HuH-7 (cell line): ENCODE measurements around the gene DDI1.

ENCODE experiments used
- DNase-seq: peaks from one replicate; pipeline ENCODE4 v3.0.0; 2011; ENCODE audit warnings: low spot score

The DDI1 gene

DNA sequence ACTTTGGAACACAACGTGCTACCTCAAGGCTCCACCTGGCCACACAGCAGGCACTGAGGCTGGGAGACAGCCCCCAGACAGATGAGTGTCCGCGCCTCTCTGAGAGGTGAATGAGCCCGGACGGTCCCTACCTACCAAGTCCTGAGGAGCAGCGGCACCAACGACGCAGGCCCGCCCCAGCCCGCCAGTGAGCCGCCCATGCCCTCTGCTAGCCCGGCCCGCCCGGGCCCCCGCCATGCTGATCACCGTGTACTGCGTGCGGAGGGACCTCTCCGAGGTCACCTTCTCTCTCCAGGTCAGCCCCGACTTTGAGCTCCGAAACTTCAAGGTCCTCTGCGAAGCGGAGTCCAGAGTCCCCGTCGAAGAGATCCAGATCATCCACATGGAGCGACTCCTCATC lies at the start of gene DDI1:
Gene DDI1, plus strand, starts transcription at position 53 of the 400 bp plus-strand sequence. Its CDS starts 183 bp downstream, at position 236.
- no peak for DNase-seq

DNA sequence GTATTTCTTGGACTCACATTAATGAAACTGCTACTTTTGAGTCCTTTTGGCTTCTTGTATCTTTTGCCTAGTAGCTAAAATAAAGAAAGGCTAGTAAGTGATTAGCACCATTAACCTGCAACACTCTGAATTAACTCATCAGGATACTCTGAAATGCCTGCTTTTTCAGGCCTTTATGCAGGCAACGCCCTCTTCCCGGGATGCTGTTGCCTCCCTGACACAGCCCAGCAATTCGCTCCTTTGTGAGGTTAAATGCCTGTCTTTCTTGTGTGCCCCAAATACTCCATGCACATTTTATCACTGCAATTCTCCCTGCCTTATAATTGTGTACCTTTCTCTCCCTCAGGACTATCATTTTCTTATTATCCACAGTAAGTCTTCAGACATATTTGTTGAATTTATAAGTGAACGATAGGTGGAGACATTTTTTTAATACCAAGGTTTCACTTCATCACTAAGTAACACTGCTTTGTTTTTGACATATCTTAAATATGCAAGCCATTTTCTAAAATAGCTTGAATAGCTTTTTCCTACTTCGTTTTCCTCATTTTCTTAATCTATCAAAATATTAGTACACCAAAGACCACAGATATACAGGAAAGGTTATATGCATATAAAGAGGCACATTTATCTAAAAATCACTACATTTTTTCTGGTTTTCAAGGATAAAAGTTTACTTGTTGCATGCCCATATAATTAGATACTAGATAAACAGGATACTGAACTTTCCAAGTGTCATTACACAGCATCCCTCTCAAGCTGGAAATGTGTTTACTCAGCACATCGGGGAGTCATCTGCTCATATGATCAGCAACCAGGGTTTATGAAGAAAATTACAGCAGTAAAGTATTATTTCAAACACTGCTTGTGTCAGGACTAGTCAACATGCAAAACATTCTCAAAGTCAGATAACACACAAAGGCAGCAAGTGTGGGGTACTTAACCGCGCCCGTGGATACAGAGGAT lies 48.5 kb upstream of the DDI1 start:
- no peak for DNase-seq

DNA sequence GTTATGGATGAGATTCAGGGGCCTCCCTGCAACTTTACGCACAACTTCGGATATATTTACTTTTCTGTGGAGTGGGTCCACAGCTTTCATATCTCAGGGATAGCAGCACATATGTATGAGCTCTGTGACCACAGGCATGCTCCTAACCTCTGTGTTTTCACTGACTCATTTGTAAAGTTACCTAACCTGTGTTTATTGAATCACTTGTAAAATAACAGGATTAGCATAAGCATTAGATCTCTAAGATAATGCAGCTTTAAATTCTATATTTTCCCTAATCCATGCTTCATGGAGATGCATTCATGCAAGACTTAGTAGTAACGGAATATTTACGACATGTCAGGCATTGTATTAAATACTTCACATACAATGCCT lies 47.9 kb upstream of the DDI1 start:
- DNase-seq = no peak

DNA sequence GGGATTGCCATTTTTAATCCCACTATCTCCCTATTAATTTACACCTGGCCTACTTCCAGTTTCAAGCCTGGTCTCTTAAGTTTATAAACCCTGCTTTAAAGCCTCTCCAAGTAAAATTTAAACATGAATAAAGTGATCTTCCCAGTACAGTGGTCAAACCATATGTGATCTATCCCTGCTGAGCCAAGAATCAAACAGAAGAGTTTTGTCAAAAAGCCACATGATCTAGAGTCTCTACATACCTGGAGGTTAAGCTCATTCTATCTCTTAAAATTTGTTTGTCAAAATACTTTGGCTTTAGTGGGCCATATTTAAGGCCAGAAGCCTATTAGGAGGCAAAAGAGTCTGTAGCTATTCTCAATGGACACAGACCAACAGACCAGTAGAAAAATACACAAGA lies 42.9 kb upstream of the DDI1 start:
- DNase-seq = no peak

DNA sequence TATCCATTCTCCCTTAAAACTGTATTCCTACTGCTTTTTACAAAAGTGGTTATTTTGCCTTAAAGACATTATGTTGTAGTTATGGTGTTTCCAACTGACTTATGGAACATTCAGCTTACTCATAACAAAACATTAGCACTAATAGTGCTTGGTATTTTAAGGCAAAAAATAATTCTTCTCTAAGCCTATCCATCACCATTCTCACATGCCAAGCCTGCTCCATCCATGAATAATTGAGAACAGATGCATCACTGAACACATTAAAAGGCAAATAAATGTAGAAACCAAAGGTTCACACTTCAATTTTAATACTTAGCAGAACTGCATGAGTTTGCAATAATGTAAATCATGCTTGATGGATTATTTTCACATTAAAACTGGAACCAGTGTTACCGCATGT lies 42.3 kb upstream of the DDI1 start:
- no peak for DNase-seq

DNA sequence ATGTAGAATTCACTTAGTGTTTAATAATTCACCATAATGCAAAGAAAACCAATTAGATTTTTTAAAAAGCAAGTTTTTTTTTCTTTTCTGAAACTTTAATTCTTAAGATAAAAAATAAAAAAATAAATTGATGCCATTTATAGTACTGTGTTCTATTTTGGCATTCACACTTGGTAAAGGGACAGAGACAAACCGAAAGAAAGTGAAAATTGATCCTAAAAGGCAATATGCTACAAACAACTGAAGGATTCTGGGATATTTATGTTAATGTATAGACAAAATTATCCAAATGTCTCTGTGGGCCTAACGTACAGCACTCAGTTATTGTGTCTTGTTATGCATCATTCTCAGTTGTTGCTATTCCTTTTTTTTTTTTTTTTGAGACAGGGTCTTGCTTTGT lies 41.9 kb upstream of the DDI1 start:
- no peak for DNase-seq

DNA sequence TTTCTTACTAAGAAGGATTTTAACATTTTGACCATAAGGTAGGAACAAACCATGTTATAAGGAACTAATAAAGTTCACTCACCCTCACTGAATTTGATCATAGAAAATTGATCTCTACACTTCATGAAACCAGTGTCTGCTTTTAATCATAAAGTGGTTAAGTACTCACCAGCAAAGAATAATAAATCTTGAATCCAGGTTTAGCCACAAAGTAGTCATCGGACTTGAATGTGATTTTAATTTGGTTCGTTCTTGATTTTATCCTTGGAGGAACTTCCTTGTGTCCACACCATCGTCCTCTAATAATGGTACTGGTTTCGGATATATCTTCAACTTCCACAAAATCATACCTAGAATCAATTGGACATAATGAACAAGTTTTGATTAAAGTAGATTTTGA lies 40.5 kb upstream of the DDI1 start:
- DNase-seq = no peak

DNA sequence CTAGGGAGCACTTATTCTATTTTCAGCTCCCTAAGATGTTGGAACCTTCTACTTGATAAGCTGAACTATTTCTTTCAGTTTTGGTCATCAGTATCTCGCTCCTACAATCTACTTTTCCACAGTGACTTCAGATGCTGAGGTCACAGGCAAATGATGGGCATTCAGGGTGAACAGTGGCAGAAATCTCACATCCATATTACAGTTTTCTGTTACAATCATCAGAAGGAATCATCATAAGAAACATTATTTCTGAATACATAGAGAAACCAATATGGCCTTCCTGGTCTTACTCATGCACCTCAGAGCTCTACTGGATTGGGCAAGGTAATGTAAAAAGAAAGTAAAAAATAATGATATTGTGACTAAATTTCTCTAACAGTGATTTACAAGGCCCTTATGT lies 39.4 kb upstream of the DDI1 start:
- no peak for DNase-seq

DNA sequence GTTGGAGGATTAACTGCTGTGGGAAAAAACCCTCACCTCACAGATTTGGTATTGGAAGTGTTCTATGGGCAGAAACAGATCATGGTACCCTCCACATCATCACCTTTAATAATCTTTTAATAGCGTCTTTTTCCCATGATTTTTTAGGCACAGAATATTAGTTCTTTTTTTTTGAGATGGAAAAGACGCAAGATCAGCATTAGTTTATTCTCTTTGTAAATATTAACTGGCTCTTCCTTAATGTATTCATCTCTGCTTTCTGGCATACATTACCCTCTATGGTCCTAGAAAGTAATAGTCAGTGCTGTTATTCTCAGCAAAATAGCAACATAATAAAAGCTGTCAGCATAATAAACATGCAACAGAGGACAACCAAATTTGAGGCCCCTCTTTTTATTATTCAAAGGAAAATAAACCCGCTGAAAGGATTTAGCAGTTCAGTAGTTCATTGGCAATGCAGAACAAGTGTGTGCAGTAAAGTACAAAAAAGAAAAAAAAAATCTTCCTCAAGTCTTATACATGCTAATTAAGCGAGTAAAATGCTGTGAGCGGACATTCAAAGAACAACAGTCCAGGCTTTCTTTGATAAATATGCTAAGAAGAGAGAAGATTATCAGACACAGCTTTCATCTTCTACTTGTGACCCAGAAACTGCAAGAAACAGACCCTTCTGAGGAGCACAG lies 37.5 kb upstream of the DDI1 start:
- no peak for DNase-seq

DNA sequence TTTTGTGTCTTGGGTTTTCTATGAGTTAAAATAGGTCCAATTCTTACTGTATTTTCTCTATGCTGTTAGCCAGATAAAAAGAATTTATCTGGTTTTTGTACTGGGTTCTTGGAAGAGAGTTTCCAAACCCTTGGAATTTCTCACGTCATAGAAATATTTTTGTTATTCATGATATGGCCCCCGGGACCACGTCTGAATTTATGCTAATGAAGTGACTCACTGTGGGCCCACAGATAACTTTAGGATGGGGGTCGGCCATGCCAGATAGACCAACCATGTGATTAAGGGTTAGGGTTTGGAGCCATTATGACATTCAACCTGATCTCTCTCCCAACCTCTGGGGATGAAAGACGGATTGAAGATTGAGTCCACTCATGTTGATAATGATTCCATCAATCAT lies 35.6 kb upstream of the DDI1 start:
- DNase-seq = no peak

DNA sequence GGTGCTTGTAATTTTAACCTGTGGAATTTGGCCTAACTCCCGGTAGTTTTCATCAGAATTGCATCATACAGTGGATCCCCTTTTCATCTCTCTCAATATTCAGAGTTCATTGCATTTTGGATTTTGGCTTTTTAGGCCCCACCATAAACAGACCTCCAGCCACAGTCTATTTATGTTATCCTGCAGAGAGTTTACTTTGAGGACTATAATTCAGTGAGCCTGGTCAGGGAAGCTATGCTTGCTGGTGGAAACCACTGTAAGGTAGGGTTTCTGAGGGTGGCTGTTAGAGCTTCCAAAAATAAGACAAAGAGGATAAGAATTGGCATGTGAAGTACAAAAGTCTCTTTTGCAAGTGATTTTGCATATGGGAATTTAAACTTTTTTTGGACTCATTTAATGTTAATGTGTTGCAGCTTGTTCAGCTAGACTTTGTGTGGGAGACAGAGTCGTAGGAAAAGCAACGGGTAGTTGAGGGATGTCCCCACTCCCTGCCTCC lies 34.8 kb upstream of the DDI1 start:
- no peak for DNase-seq

DNA sequence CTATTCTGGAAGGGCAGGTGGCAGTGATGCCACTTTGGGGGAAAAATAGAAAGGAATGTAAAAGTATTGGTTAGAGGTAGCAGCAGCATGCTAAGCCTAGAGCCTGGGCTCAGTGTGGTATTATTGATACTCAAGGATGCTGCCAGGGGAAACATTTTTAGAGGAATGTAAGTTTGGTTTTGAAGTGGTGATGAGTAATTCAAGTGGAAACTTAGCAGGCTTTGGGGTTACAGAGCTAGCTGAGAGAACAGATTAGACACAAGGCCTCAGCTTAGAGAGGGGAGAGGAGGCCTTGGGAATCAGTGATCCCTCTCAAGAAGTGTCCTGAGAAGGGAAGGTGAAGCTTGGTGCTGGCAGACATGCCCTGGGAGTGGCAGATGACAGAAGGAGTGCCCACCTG lies 32.9 kb upstream of the DDI1 start:
- no peak for DNase-seq

DNA sequence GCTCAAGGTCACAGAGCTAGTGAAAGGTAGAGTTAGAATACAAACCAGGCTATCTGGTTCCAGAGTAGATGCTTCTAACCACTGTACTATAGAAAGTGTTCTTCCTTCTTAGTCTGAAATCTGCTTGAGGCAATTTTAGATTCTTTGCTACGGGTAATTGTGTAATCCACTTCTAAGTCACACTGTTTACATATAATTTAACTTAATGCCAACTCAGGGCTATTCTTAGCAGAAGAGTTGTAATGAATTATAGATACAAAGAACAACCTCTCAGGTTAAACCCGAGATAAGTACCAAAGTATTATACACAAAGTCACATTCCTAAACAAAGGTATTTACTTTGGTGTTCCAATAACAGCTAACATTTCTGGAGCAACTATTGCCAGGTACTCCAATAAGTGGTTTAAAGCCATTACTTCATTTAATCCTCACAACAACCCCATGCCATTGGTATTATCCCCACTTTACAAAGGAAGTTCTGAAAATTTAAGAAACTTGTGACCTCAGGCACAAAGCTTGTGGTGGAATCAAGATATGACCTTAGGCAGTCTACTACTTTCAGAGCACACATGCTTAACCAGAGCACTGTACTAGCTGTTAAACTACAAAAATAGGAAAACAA lies 31.1 kb upstream of the DDI1 start:
- DNase-seq = no peak

DNA sequence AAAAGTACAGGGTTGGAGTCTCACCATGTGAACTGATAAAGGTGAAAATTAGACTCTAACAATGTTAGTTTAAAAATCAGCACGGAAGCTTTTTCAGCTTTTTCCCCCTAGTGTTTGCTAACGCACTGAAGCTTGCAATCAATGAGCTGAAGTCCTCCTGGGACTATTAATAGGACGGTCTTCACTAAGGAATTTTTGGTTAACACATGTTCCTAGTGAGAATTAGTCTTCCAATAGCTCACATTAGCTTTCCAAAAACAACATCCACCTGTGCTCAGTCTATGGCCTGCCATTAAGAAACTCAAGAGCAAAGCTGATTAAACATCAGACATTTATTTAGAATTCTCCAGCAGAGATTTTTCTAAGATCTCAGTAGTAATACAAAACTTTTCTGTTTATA lies 26.7 kb upstream of the DDI1 start:
- DNase-seq = no peak

DNA sequence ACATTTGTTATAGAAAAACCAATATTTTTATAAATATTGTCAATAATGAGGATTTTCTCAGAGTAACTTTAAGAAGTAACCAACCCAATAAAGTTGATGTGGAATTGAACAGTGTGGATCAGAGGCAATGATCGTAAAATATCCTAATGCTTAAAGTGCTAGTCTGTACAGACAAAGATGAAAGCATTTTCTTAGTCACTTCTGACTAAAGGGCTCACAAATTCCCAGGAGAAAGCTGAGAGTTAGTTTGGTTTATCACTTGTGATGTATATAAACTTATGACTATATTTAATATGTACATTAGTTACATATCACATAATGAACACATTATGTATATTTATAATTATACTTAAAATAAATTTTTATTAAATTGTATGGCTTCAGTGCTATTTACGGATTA lies 25.4 kb upstream of the DDI1 start:
- DNase-seq = no peak

DNA sequence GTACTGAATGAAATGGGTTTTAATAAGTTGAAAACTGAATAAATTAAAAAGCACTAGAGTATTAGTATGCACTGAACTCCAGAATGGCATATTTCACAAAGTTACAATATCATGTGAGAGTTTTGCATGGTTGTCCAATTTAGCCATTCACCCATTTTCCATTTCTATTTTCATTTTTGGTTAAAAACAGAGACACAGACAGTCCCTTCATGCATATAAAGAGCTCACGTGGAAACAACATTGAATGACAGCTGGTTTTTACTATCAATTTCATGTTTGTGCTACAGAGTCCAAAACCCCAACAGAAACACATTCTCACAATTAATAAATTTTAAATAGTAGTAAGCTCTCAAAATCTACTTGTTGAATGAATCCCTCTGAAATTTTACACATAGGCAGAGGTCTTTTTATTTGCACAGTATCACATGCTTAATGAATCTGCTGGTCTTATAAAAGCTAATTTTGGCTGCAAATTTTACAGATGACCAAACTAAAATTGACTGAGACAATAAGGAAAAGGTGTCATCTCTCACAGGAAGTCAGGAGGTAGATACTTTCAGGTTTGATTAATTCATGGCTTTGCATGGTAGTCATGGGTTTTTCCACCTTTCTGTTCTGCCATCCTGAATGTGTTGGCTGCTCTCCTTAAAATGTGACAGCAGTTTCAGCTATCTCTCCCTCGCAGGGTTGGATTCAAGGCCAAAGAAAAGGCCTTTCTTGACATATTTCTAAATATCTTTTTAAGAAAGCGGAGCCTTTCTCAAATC lies 20.6 kb upstream of the DDI1 start:
- DNase-seq = no peak

DNA sequence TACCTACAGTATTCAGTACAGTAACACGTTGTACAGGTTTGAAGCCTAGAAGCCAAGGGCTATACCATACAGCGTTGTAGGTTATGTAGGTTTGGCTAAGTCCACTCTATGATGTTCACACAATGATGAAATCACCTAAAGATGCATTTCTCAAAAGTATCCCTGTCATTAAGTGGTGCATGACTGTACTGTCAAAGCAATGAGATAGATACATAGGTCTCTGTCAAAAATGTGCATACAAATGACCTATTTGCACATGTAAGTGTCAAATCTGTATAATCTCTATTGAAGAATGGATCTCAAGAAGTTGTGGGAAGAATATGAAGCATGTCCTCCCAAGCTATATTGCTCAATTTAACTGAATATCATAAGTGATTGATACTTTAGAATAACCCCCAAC lies 11.9 kb upstream of the DDI1 start:
- no peak for DNase-seq

DNA sequence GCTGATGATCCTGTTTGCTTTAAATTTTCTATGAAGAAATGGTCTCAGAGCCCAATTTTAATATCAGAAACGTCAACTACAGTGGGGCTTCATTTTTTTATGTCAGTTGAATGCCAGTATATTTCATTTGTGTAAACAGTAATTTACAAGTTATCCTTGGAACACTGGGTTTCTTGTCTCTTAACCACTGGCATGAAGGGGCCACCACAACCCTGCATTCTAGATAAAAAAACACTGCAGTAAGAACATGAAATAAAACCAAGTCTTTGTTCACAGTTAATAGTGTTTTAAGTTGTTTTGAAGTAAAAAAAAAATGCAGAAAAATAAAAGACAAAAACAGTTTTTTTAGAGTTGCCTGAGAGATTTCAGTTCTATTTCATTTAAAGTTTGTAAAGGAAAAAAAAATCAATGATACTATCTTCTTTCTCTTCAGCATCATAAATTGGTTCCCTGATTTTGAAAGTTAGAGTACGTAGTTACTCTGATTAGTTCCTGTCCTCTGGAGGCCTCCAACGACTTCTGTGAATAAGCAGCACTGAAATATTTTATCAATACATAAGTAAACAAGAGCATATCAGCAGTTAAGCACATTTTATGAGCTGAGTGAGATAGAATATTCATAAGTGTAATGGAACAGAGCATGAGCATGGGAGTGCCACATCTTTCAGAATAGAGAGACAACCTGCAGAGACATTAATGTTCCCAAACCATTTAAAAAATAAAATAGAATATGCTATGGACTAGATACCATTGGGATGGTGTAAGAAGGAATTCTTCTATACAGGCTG lies 7.8 kb upstream of the DDI1 start:
- DNase-seq = no peak

DNA sequence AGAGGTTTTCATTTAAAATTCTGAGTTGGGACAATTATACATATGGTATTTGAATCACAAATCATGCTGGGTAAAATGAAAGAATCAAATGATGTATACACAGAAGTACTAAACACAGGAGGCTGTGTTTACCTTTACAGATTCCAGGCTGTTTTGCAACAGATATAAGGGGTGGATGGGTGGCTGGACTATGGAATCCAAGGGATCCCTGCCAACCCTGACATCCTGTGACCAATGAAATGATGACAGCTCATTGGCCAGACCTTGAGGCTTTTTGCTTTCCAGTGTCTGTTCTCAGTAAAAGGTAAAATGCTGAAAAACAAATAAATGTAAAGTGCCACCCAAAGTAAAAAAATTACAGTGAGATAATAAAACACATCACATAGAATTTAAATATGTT lies 3.3 kb upstream of the DDI1 start:
- peak; percentile 25 for DNase-seq

DNA sequence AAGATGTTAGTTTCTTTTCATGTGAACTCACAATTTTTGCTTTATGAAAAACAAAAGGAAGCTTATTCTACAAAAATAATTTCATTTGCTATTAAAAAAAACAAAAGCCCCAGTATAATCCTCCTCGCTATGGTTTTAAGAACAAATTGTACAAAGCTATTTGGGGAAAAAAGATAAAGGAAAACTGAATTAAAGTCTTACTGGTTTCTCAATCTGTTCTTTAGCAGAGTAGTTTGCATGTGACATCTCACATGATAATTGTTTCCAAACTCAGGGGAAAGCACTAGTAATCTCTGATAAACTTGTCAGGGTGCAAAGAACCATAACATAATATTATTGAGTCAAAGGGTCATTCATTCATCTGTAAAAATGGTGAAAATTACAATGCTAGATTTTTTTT lies 2.9 kb upstream of the DDI1 start:
- DNase-seq = no peak

DNA sequence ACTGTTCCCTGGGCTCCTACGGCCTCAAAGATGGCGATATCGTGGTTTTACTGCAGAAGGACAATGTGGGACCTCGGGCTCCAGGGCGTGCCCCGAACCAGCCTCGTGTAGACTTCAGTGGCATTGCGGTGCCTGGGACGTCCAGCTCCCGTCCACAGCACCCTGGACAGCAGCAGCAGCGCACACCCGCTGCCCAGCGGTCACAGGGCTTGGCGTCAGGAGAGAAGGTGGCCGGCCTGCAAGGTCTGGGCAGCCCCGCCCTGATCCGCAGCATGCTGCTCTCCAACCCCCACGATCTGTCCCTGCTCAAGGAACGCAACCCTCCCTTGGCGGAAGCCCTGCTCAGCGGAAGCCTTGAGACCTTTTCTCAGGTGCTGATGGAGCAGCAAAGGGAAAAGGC lies 555 bp downstream of the DDI1 start:
- no peak for DNase-seq
